Common myeloid progenitor, CD34-positive (primary cell): ENCODE results near the gene SENP7. TPM values are rescaled to one million over a fixed set of nuclear protein-coding genes. Genes with fewer than 3 reads are reported as not detected.
"Not testable (repeated sequence)": the region's sequence is repeated elsewhere in the genome, so short reads cannot be mapped to it uniquely, and the experiment has no call there.

Experiments used
- CTCF ChIA-PET: fragments of 350-600 bp; sonication (Branson Sonifier 250); formaldehyde crosslinking; loops from one replicate; lab custom pipeline; 2021; ENCODE audit warnings: antibody characterized with exemption; lab: Charles Lee
- POLR2A ChIA-PET: fragments of 350-600 bp; sonication (Branson Sonifier 250); formaldehyde crosslinking; loops from one replicate; lab custom pipeline; 2021; ENCODE audit warnings: antibody characterized with exemption; lab: Charles Lee
- DNase-seq, 3 donors: peaks; one replicate each; pipeline versions ENCODE4 v3.0.0 to v3.0.0-alpha.2; 2013
- H3K27ac ChIP-seq, 2 experiments: 1 replicate in 1 of 2; 2 replicates in 1 of 2; pipeline ENCODE4 v1.7.0; 2013; ENCODE audit warnings: inconsistent platforms in 2 of 2, low read length in 2 of 2, mild to moderate bottlenecking in 2 of 2, low read depth in 1 of 2, moderate library complexity in 1 of 2; ENCODE audit not compliant: severe bottlenecking in 2 of 2, insufficient read depth in 1 of 2, poor library complexity in 1 of 2
- H3K27me3 ChIP-seq, 5 experiments: replicated peaks in 2 of 5; 1 replicate in 3 of 5; 2 replicates in 2 of 5; pipeline versions ENCODE4 v1.6.1 to v1.7.0; 2013; ENCODE audit warnings: low read length in 4 of 5, mild to moderate bottlenecking in 2 of 5, moderate library complexity in 2 of 5, inconsistent platforms in 1 of 5; ENCODE audit not compliant: insufficient read depth in 5 of 5, control insufficient read depth in 4 of 5
- H3K36me3 ChIP-seq, 4 experiments: 1 replicate in 2 of 4; 2 replicates in 2 of 4; pipeline versions ENCODE4 v1.6.1 to v1.7.0; 2013; ENCODE audit warnings: low read length in 3 of 4, control low read depth in 1 of 4, mild to moderate bottlenecking in 1 of 4; ENCODE audit not compliant: control insufficient read depth in 4 of 4, insufficient read depth in 4 of 4
- H3K4me1 ChIP-seq, 4 experiments: 1 replicate in 3 of 4; 2 replicates in 1 of 4; pipeline versions ENCODE4 v1.6.1 to v1.7.1; 2013; ENCODE audit warnings: low read length in 3 of 4, mild to moderate bottlenecking in 3 of 4, control low read depth in 1 of 4, inconsistent platforms in 1 of 4, moderate library complexity in 1 of 4; ENCODE audit not compliant: control insufficient read depth in 4 of 4, insufficient read depth in 4 of 4; ENCODE audit errors: control extremely low read depth in 1 of 4
- H3K4me3 ChIP-seq, 7 experiments: 1 replicate in 4 of 7; 2 replicates in 3 of 7; pipeline versions ENCODE4 v1.5.1 to v1.7.0; 2013; ENCODE audit warnings: mild to moderate bottlenecking in 7 of 7, low read length in 6 of 7, moderate library complexity in 6 of 7, inconsistent platforms in 2 of 7, low read depth in 2 of 7, control low read depth in 1 of 7; ENCODE audit not compliant: insufficient read depth in 4 of 7, control insufficient read depth in 1 of 7; ENCODE audit errors: extremely low read depth in 1 of 7
- H3K9me3 ChIP-seq, 5 experiments: 1 replicate in 4 of 5; 2 replicates in 1 of 5; pipeline versions ENCODE4 v1.6.1 to v1.7.1; 2013; ENCODE audit warnings: low read length in 4 of 5, mild to moderate bottlenecking in 2 of 5, inconsistent platforms in 1 of 5, low read depth in 1 of 5, moderate library complexity in 1 of 5; ENCODE audit not compliant: control insufficient read depth in 4 of 5, insufficient read depth in 2 of 5; ENCODE audit errors: control extremely low read depth in 1 of 5
- WGBS: methylation state at CpG from one replicate; pipeline ENCODE4 v1.1.5; 2013; ENCODE audit not compliant: insufficient coverage; 5-methylcytosine and 5-hydroxymethylcytosine counted together
- polyA plus RNA-seq: library from polyadenylated mRNA; unstranded; fragments of 120-200 nt; gene quantifications from one replicate; pipeline ENCODE4 v1.2.1, GENCODE V29; 2013

Gene SENP7, protein sequence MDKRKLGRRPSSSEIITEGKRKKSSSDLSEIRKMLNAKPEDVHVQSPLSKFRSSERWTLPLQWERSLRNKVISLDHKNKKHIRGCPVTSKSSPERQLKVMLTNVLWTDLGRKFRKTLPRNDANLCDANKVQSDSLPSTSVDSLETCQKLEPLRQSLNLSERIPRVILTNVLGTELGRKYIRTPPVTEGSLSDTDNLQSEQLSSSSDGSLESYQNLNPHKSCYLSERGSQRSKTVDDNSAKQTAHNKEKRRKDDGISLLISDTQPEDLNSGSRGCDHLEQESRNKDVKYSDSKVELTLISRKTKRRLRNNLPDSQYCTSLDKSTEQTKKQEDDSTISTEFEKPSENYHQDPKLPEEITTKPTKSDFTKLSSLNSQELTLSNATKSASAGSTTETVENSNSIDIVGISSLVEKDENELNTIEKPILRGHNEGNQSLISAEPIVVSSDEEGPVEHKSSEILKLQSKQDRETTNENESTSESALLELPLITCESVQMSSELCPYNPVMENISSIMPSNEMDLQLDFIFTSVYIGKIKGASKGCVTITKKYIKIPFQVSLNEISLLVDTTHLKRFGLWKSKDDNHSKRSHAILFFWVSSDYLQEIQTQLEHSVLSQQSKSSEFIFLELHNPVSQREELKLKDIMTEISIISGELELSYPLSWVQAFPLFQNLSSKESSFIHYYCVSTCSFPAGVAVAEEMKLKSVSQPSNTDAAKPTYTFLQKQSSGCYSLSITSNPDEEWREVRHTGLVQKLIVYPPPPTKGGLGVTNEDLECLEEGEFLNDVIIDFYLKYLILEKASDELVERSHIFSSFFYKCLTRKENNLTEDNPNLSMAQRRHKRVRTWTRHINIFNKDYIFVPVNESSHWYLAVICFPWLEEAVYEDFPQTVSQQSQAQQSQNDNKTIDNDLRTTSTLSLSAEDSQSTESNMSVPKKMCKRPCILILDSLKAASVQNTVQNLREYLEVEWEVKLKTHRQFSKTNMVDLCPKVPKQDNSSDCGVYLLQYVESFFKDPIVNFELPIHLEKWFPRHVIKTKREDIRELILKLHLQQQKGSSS
- 47.7 TPM for polyA plus RNA-seq

DNA sequence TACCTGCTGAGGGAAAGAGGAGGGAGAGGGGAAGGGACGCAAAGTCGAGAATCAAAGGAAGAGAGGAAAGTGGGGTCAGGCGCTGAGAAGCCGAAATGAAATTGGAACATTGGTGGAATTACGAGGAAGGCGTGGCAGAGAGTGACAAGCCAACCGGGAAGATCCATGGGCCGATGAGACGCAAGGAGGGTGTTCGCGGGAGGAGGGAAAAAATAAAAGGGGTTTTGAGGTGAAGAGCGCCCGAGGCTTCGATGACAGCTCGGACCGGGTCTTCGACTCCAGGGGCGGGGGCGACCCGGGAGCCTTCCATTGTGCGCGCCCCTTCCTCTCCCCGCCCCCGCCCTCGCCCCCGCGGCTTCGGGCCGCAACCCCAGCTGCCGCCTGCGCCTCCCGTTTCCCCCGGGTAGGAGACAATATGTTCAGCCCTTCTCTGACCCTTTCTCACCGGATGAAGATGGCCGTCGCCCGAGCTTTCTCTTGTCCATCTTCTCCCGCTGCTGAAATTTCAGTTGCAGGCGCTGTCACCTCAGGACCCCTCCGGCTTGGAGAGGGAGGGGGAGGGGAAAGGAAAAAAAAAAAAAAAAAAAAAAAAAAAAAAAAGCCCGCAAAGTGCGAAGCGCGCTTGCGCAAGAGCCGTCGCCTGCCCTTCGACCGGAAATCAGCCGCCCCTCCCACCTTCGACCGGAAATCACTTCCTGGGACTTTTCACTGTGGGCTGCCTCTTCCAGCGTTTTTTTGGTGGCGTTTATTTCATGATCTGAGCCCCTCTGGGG is at the start of gene SENP7:
Gene SENP7, minus strand, starts transcription at position 567 of the 773 bp plus-strand sequence. Its CDS starts 82 bp downstream, at position 485.
- 0% methylated on average over 27 of the region's 54 CpGs for WGBS
- DNase-seq, result peak; percentile 63 to 82 (median 77)
- Histone ChIP-seq H3K27ac (peak within 1 kb of the TSS; percentile 97 to 98), H3K27me3 (no peaks in the 10 kb centered on the region), H3K36me3 (peaks cover 0 to 2% (median 0%) of the 10 kb centered on the region in 4 experiments), H3K4me1 (peaks cover 12 to 21% (median 13%) of the 10 kb centered on the region in 4 experiments), H3K4me3 (peak within 1 kb of the TSS; percentile 79 to 99 (median 96)), H3K9me3 (no peaks in the 10 kb centered on the region)
- CTCF ChIA-PET, result interaction anchor here (0.6 to 3.4 kb wide), 9 partner anchors 8 to 755 kb away, joined by 3 to 13 read pairs (median 3); partner anchors contain the start of gene PCNP
- POLR2A ChIA-PET, result interaction anchor here (0.6 to 2.4 kb wide), 8 partner anchors 8 to 174 kb away, joined by 3 to 23 read pairs (median 6); partner anchors contain the start of genes PCNP, RPL24 and TRMT10C

DNA sequence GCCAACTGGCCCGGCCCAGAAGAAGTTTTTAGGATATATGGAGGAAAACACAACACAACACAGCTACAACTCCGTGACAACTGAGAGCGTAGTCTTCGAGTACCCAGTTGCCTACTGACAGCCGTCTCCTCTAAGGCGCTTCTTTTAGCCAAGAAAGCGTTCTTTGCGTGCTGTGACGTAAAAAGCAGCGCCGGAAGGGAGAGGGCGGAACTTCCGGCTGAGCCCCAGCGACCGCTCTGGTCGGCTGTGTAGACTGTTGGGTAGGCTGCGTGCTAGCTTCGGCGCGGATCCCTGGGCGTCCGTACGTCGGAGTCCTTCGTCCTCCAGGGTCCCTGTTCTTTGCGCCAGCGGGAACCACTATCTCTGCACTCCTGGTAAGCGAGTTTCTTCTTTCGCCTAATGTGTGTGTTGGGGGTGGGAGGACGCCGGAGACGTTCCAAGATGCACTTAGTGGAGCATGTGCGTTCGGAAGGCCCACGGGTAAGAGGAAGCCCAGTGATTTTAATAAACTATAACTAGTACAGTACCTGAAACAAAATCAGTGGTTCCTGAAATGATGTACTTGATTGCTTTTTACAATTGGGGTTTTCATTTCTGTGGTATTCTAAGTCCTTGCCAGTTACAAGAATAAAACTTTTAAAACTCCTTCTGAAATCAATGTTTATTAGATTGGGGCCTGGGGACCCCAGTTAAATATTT is 48.8 kb upstream of the SENP7 start, which contains the start of gene TRMT10C:
Gene TRMT10C, plus strand, starts transcription at position 239 of the 699 bp plus-strand sequence. CDS start 2,914 bp downstream, outside the sequence.
- peak within 1 kb of the TSS; percentile 87 to 92 for H3K27ac ChIP-seq
- H3K4me1 ChIP-seq, result peaks cover 3 to 20% (median 10%) of the 10 kb centered on the region in 4 experiments
- WGBS, result 0% methylated on average over 21 of the region's 35 CpGs
- POLR2A ChIA-PET, result interaction anchor here (0.5 to 2.1 kb wide), 6 partner anchors 12 to 266 kb away, joined by 3 to 23 read pairs (median 6); partner anchors contain the start of genes PCNP and SENP7
- DNase-seq, result peak; percentile 96 to 98 (median 98)
- H3K4me3 ChIP-seq, result peak within 1 kb of the TSS; percentile 91 to 99 (median 94)
- no peaks in the 10 kb centered on the region for H3K9me3 ChIP-seq
- peaks cover 0 to 6% (median 0%) of the 10 kb centered on the region in 5 experiments for H3K27me3 ChIP-seq
- CTCF ChIA-PET, result interaction anchor here (0.7 to 1.2 kb wide), 4 partner anchors 9 to 115 kb away, joined by 3 to 4 read pairs (median 4); partner anchors contain the start of genes SENP7 and ZBTB11
- H3K36me3 ChIP-seq, result peaks cover 12 to 26% (median 19%) of the 10 kb centered on the region in 4 experiments

DNA sequence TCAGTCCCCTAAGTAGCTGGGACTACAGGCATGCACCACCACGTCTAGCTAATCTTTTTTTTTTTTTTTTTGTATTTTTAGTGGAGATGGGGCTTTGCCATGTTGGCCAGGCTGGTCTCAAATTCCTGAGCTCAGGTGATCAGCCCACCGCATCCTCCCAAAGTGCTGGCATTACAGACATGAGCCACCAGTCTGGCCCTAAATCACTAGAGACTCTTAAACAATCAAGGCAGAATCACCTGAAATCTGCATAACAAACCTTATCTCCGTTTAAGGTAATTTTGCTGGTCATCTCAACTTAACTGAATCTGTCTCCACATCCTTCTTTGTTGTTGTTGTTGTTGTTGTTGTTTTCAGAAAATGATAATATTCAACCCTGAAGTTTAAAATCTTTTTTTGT is 43.1 kb upstream of the SENP7 start:
- H3K36me3 ChIP-seq, result no peaks in the 10 kb centered on the region
- no peak overlapping the region for H3K27ac ChIP-seq
- POLR2A ChIA-PET, result no interaction called here
- peaks cover 0 to 9% (median 0%) of the 10 kb centered on the region in 5 experiments for H3K27me3 ChIP-seq
- CTCF ChIA-PET, result interaction anchor here (2.4 kb wide), 1 partner anchor 36 kb away, joined by 7 read pairs; no protein-coding TSS in a partner anchor
- H3K9me3 ChIP-seq, result peaks cover 0 to 1% (median 0%) of the 10 kb centered on the region in 5 experiments
- peaks cover 0 to 3% (median 0%) of the 10 kb centered on the region in 4 experiments for H3K4me1 ChIP-seq
- 100% methylated on average over 1 of the region's 3 CpGs for WGBS
- DNase-seq, result no peak
- no peak overlapping the region for H3K4me3 ChIP-seq

DNA sequence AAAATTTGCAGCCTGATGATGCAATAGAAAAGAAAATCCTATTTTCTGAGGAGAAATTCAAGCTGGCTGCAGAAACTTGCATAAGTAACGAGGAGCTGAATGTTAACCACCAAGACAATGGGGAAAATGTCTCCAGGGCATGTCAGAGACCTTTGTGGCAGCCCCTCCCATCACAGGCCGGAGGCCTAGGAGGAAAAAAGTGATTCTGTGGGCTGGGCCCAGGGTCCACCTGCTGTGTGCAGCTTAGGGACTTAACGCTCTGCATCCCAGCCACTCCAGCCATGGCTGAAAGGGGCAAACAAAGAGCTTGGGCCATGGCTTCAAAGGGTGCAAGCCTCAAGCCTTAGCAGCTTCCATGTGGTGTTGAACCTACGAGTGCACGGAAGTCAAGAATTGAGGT is 40.4 kb upstream of the SENP7 start:
- H3K9me3 ChIP-seq, H3K4me3 ChIP-seq, CTCF ChIA-PET, DNase-seq, H3K36me3 ChIP-seq, H3K4me1 ChIP-seq, H3K27ac ChIP-seq, H3K27me3 ChIP-seq: not testable (repeated sequence)
- POLR2A ChIA-PET, result interaction anchor here (0.6 to 0.7 kb wide), 2 partner anchors 131 to 647 kb away, joined by 3 read pairs; no protein-coding TSS in a partner anchor
- WGBS, result 91% methylated on average over 5 of the region's 5 CpGs

DNA sequence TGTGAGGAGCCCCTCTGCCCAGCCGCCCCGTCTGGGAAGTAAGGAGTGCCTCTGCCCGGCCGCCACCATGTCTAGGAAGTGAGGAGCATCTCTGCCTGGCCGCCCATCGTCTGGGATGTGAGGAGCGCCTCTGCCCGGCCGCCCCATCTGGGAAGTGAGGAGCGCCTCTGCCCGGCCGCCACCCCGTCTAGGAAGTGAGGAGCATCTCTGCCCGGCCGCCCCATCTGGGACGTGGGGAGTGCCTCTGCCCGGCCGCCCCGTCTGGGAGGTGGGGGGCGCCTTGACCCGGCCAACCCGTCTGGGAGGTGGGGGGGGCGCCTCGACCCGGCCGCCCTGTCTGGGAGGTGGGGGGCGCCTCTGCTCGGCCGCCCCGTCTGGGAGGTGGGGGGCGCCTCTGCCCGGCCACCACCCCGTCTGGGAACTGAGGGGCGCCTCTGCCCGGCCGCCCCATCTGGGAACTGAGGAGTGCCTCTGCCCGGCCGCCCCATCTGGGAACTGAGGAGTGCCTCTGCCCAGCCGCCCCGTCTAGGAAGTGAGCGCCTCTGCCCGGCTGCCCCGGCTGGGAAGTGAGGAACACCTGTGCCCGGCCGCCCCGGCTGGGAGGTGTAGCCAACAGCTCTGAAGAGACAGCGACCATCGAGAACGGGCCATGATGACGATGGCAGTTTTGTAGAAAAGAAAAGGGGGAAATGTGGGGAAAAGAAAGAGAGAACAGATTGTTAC is 38.5 kb upstream of the SENP7 start:
- WGBS, result 98% methylated on average over 27 of the region's 50 CpGs
- H3K36me3 ChIP-seq, H3K27ac ChIP-seq, POLR2A ChIA-PET, H3K4me1 ChIP-seq, H3K4me3 ChIP-seq, CTCF ChIA-PET, DNase-seq, H3K9me3 ChIP-seq, H3K27me3 ChIP-seq: not testable (repeated sequence)
